GM21381 (cell line): ENCODE data around the gene VWA2.
"Not testable (repeated sequence)": the region's sequence is repeated elsewhere in the genome, so short reads cannot be mapped to it uniquely, and the experiment has no call there.

Experiments used
- ATAC-seq: cut with Tn5 transposase; IDR thresholded peaks from one replicate; pipeline ENCODE4 v1.9.1; 2021; ENCODE audit warnings: mild to moderate bottlenecking, moderate library complexity; ENCODE audit not compliant: unreplicated experiment

The VWA2 gene

DNA sequence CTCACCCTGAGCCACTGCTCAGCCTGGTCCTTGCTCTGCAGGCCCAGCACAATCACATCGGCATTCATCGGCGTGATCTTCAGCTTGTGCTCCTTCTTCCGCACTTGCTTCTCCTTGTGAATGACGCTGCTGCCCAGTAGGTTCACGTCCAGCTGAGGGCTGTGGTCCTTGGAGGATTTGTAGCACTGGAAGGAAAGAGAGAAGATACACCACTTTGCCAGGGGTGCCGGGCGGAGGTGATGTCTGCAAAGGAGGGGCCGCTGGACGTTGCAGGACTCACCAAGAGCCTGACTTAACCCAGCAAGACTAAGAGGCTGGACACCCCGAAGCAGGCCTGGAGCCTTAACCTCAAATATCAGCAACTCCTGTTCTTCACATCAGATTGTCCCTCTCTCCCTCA, 74.8 kb downstream of the VWA2 start:
- ATAC-seq = no peak

DNA sequence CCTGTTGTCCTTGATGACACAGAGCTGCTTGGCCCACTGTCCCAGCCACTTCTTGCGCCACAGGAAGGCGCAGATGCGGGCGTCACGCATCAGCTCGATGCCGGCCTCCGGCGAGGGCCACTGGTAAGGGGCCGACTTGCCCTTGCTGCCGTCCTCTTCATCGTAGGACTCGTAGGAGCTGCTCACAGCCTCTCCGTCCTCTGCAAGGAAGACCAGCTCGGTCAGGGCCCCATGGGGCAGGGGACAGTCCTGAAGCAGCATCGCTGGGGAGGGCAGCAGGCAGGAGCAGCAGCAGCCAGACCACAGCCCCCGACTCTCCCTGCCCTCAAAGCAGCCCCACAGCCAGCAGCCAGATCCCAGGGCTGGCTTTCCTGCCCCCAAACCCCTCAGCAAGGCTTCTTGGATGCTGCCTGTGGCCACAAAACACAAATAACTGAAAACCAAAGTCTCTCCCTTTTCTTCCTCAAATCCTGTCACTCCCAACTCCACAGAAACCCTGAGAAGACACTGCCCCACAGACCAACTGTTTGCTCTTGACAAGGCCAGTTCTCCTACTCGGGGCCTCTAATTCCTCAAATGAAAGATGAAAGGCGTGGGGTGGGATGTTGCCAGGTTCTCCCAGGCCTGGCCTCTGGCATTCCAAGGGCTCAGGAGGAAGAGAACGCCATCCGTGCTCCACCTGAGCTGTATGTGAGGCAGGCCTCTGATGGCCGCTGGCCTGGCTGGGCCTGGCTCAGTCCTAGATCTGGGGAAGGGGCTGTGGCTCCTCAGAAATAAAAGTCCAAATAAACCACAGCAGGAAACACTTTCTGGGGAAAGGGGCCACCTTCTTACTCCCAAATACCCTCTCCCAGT, 76.7 kb downstream of the VWA2 start:
- no peak for ATAC-seq

DNA sequence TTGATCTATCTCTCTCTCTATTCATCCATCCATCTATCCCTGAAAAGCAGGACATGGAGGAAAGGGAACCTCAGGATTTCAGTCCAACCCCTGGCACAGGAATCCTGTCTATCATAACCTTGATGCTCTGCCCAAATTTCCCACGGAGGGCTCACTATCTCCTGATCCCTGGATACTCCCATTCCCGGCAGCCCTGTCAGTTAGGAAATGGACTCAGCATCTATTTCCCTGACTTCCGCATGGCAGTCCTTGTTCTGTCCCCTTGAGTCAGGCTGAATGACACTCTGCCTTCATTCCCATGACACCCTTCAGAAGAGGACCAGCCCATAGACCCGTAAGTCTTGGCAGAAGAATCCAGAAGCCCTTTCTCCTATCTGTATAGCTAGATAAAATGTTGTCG, 77.7 kb downstream of the VWA2 start:
- no peak for ATAC-seq

DNA sequence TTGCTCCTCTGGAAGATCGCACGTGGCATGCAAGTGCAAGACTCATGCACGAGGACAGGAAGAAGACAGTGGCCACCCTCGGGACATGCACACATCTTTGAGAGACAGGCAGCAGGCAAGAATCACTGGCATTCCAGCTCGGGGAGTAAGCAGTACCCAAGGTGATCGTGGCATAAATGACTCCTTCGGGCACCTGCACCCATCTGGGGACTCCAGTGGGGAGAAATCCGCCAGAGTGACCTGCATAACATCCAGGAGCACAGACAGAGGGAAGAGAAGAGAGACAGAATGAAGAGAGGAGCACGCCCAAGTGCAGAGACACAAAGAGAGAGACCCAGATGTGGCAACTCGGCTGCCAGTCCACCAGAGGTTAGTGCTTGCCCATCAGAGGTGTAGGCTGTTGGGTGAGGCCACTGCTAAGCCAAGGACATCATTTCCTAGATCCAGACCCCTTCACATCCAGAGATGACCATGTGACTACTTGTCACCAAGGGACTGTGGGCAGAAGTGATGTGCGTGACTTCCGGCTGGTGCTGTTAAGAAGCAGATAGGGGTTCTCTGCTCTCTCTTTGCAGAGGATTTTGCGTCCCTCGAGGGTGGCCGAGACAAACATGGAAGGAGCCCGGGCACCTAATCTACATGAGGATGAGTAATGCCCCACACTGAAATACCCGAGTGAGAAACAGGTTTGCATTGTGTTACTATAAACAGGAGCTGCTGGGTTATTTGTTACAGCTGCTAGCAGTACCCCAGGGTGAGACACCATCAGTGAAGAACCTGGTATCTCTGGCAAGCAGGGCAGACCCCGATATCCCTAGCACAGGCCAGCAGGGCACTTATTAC, 80.6 kb downstream of the VWA2 start:
- ATAC-seq = no peak

DNA sequence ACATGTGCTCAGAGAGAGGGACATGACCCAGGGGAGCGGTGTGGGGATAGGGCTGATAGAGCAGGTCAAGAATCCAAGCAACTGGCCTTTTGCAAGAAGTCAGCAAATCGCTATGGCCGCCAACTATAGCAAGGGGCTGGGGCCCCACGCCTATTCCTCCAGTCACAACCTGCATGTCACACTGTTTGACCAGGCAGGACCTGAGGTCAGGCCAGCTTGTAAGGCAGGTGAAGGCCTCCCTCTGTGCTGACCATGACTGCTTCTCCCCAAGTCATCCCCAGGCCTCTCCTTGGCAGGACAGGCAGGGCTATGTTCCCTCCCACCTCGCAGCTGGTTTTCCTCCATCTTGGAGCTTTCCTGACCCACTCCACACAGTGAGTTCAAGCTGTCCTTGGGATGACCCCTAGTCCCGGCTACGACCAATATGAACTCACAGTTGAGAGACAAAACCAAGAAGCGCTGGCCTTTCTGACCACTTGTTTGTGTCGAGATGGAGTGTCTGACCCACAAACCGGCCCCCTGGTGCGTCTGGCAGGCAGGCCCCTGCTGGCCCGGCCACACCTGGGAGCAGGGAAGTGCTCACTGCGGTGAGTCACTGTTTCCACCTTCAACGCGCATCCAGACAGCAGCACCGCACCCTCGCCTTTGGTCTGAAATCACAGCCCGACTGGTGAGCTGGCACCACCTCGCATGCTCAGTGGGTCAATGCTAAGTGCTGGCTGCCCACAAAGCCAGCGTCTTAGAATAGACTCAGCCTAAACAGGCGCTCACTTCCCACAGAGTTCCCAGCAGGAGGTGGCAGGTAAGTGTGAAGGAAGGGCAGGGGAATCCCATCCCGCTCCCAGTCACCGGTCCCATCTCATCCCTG, 81.4 kb downstream of the VWA2 start:
- ATAC-seq = no peak

DNA sequence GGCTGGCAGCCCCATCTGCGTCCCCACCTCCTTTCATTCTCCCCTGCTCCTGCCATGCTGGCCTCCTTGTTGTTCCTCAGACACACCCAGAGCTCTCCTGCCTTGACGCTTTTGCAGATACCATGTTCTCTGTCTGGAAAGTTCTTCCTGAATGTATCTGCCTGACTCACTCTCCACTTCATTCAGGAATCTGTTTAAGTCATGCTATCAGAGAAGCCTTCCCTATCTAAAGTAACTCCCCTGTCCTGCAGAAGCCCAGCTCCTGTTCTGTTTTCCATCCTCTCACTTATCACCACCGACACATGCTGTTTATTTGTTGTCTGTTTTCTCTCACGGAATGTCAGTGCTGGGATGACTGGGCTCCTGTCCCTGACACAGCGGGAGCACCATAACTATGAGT, 83.3 kb downstream of the VWA2 start:
- ATAC-seq = no peak

DNA sequence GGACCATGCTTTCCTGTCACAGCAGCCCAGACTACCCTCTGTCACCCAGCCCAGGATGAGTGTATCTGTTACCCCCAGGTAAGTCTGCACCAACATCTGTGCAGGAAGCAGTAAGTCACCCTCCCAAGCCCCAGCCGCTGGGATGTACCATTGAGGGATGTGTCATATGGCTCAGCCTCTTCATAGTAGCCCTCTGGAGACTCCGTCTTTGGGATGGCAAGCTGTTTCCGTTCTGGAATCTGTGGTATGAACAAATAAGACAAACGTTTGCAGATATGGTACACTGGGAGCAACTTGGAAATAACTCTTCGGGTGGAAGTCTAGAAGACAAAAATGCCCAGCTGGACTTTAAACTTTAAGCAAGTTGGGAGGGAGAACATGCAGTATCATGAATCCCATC, 84.0 kb downstream of the VWA2 start:
- ATAC-seq = no peak

DNA sequence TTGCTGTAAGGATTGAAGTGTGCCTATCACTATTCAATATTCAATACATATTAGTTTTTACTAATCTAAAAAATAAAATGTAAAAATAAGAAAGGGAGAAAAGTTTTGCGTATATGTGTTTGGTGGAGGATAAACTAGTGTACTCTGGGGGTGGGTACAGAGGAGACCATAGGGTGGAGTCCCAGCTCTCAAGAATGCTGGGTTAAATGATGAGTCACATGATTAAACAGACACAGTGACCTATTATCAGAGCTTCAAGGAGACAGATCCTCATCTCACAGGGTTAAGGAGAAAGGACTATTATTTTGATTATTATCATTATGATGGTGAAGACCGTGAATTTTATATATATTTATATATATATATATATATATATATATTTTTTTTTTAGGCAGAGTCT, 87.7 kb downstream of the VWA2 start:
- no peak for ATAC-seq

DNA sequence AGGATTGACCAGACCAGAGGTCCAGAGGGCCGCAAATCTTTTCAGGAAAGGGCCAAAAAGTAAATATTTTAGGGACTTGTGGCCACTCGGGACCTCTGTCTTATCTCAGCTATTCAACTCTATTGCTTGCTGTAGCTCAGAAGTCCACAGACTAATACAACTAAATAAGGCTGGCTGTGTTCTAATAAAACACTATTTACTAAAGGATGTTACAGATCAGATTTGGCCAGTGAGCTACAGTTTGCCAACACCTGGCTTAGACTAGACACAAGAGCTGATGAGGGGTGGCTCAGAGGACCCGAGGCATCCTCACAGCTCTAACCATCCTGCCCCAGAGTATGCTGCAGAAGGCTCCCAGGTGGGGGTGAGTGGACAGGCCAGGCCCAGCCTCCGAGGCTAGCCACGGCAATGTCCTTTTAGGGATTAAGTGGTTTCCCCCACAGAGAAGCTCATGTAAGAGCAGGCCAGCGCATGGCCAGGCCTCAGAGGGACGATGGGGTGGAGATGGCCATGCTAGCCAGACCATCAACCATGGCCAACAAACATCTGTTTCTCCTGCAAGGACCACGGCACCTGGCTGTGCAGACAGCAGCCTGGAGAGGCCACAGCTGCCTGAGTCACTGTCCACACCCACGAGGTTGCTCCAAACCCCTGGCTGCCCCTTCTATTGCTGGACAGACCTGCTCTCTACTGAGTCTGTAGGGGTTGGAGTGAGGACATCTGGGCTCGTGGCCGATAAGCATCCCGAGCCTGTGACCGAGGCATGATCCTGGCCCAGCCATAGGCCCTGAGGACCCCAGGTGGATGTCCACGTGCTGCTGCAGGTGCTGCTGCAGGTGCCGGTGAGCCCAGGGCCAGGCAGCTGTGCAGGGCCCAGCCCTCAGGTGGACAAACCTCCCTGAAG, 88.7 kb downstream of the VWA2 start:
- ATAC-seq = no peak

DNA sequence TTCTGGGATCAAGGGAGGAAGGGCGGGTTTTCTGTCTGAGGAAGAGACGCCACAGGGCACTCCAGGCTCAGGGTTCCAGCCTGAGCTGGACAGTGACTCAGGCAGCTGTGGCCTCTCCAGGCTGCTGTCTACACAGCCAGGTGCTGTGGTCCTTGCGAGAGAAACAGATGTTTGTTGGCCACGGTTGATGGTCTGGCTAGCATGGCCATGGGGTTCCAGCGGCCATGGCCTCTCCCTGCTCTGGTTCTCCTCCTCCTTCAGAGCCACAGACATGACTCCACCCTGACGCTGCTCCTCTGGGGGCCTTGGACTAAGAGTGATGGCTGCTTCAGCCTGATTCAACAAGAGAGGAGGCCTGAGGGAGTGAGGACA, 89.4 kb downstream of the VWA2 start:
- ATAC-seq = no peak

DNA sequence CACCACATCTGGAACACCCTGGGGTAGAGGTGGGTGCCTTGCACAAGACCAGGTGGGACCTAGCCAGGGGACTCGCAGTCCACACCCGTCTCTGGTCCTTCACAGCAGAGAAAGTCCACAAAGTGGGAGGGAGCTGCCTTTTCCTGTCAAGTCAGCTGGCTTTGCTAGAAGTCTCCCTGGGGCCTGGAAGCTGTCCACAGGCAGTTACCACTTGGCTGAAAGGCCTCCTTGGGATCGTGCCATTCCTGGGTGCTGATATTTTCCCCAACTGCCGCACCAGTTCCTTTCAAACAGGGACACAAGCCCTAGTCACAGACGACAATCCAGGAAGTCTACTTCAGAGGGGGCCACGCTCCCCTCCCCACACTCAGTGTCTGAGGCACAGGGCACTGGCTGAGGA, 89.8 kb downstream of the VWA2 start:
- ATAC-seq = no peak

DNA sequence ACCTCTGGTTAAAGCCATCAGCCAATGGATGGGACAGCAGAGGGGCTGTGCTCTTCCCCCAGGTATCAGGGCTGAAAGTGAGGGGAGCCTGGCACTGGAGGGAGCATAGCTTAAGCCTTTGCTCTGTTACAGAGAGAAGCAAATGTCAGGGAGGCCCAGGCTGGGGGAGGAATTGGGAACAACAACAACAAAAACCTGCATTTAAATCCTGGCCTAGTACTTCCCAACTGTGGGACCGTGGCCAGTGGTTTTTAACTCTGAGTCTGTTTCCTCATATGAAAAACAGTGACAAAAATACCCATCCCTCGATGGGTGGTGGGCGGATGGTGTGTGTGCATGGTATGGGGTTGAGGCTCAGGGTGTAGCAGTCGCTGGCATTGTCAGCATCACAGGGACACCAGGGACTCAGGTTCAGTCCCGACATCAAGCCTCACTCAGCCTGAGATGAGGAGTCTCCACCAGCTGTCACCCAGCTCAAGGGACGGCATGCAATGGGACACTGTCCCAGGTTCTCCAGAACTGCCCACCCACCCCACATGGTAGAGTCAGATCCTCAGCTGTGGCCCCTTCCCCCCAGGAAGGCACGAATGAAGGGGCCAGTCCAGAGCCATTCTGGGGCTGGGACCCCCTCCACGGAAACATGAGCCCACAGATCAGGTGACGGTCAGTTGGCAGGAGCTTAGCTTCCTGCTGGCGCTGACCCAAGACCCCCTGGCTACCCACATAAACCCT, 90.7 kb downstream of the VWA2 start:
- ATAC-seq = no peak

DNA sequence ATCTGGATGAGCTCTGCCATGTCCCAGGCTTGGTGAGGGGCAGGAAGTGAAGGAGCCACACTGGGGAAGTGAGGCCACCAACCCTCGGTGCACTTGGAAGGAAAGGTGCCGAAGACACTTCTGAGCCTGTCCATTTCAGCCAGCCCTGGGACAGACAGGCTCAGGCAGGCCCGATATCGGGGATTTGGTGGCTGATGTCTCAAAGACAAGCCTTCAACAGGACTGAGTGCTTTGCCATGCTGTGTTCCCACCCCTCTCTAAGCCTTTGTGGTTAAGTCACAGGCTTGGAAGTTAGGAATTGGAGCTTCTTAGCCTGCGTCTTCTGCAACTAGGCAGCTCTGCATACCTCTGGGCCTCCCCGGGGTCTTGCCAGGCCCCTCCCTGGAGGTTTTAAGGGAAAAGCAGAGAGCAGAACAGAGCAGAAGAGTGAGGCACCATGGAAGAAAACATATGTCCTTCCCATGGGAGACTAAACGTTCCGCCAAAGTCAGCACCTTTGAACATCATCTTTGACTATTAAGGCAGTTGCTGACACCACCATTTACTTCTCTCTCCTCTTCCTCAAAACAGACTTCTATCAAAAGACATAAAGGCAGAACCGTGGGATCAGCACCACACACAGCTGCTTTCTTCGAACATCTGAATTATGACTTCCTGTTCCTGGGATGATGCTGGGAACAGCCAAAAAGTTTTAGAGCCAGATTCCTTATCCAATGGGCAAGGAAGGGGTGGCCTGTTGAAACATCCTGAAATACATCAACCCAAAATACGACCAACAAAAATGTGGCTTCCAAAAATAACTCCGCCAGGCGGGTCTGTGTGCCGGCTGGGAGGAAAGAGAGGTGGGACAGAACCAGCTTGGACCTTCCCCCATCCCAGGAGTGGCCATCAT, 93.5 kb downstream of the VWA2 start:
- no peak for ATAC-seq

DNA sequence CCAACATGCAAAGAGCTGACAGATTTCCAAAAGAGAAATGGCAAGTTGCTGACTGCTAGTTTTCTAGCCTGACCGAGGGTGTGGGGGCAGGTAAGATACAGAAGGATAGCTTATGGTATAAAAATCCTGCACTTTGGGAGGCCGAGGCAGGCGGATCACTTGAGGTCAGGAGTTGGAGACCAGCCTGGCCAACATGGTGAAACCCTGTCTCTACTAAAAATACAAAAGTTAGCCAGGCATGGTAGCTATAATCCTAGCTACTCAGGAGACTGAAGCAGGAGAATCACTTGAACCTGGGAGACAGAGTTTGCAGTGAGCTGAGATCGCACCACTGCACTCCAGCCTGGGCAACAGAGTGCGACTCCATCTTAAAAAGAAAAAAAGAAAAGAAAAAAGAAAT, 94.4 kb downstream of the VWA2 start:
- ATAC-seq = not testable (repeated sequence)

DNA sequence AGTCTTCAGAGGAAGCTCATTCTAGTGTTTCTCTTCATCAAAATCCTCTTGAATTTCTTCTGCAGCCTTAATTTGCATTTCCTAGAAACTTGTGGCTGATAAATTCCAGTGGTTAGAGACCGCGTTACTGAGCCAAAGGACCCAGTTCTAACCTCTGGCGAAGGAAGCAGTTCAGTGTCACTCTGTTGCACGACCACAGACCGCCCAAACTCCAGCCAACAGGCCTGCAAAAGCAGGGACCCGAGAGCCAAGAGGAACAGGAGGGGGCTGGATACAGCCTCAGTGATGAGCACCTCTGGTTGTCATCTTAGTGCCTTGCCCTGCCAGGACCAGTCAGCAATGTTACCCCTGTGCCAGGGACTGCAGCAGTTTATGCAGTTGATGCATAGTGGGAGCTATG, 95.2 kb downstream of the VWA2 start:
- ATAC-seq = no peak

DNA sequence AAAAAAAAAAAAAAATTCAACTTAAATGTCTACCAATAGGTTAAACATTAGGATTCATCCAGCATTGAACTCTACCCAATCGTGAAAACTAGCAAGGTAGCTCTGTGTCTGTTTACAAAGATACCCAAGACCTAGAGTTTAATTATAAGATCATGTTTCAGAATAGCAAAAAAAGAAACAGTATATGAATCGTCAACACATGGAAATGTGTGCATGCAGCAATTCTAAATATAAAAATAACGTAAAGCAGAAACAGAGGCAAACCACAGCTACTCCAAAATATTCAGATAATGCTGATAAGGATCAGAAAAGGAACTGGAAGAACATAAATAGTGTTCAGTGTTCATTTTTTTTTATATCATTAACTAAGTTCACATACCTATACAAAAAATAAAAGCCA, 96.6 kb downstream of the VWA2 start:
- no peak for ATAC-seq

DNA sequence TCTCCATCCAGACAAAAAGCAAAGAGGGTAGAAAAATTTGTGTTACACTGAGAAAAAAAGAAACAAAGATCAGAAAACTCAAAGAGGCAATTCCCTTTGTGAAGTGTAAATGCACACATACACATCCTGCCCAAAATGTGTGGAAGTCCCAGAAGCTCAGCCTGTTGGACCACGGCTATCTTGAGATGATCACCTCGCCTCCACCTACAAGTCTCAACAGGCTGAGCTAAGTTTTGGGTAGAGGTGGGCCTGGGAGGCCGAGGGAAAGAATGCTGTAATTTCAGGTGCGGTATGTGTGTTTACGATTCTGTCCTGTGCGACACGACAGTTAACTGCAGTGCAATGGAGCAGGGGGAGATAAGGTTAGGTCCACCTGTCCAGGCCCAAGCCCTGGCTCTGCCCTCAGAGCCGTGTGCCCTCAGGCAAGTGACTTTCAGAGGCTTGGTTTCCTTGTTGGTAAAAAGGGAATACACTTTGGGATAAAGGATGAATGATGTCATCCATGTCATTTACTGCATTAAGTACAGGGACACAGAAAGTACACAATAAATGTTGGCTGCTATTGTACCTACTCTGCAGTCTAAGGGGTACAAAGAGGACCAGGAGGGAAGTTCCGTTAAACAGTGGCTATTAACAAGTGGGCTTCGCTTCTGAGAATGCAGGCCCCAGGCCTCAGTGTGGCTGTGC, 97.9 kb downstream of the VWA2 start:
- no peak for ATAC-seq
